GM21619 (cell line): Measurements from ENCODE around the gene IGFBP7.

Experiments used
- ATAC-seq: cut with Tn5 transposase; IDR thresholded peaks from one replicate; pipeline ENCODE4 v1.9.1; 2021; ENCODE audit not compliant: unreplicated experiment

IGFBP7 gene

DNA sequence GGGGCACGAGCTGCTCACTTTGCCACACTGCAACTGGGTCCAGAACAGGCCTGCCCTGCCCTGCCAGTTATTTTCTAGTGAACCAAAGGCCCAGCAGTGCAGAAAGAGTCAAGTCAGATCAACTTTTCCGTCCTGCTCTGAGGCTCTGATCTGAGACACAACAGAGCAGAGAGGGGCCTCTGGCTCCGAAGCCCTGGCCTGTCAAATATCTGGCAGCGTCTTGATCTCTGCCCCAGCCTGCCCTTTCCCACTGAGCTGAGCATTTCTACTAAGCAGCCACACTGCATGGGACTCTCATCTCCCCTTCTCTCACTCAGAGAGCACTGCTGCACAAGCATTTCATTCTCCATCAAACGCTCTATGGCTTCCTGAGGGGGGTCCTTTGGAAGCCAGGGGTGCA is 11.8 kb downstream of the IGFBP7 start:
- ATAC-seq: no peak

DNA sequence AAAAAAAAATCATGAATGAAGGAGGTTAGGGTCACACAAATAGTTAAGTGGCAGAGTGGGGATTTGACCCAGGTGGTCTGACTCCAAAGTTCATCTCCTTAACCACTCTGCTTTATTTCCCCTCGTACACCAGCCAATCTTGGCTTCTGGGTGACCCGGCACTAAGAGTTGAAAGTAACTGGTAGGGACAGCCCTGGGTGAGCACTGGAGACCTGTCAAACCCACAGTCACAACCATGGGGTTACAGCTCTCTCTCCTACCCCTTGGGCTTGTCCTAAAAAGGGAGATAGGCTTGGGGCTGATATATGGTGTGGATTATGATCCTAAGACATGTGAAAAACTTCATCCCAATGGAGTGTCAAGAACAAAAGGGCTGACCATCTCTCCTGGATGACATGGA is 12.5 kb downstream of the IGFBP7 start:
- no peak for ATAC-seq

GRCh38 chr4:57095956-57096355 is 14.2 kb downstream of the IGFBP7 start:
- no peak for ATAC-seq

GRCh38 chr4:57095245-57095644 is 14.9 kb downstream of the IGFBP7 start:
- ATAC-seq: no peak

DNA sequence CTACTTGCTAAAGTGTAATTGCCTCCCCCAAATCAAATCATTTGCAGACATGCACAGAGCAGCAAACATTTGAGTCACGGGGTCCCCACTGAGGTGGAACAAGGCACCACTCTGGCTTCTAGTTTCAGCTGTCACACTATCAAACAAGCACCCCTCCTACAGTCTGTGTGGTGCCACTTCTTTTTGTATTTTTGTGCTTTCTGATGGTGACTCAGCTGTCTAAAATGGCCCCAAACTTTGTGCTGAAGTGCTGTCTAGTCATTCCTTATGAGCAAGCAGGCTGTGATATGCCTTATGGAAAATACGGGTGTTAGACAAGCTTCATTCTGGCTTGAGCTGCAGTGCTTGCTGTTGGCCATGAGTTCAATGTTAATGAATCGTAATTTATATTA is 15.4 kb downstream of the IGFBP7 start:
- ATAC-seq: no peak

DNA sequence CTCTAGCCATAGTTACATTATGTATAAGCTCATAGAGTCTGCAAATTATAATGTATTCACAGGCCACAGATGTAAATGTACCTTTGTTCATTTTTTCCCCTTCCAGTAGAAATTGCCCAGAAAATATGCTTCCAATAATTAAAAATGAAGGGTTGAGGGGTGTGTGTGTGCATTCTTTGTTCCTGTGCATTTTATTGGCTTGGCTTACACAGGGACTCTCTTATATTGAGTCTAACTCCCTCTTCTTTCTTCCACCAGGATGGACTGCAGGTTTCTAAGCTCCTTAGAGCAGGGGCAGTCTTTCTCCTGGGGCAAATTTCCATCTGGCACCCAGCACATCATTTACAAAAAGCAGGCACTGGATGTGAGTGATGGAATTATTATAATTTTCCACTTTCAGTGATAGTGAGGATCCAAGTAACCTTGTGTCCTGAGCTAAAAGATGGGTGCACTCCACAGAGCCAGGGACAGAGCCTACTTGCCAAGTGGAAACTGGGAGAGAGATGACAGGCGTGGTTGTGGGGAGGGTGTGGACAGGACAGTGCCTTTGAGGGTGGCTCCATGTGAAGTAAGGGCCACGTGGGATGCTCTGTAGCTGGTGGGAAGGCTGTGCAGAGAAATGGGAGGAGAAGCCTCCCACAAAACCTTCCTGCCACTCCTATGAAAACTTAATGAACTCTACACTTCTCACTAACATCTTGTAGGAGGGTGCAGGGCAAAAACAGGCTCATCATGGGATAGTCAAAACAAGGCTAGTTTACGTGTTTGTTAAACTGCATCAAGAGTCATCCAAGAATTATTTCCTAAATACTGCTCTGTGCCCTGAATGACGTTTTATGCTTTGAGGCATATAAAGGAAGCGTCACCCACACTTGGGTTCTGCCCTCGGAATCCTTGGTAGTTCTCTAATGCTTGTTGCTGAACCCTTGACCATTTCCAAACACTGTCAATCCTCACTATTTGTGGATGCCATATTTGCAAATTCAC is 16.0 kb downstream of the IGFBP7 start:
- no peak for ATAC-seq

DNA sequence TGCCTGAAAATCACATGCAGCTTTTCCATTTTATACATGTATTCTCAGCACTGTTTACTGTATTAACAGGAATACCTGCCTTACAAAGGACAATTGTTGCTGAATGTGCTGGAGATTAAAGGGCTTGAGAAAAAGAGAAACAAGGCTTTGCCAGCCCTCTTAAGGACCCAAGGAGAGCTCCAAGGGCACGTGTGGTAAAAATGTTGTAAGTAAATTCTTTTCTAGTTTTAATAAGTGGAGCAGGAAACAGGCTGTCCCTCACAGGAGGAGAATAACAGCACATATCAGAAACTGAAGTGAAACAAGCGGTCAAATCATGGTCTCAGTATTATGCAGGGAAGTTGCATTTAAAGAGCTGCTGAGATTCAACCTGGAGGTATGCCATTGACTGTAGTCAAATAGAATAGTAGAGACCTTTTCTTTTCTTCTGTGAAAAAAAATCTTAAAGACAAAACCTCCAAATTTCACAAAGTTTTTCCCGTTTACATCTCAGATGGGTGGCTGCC is 18.5 kb downstream of the IGFBP7 start:
- ATAC-seq: no peak

GRCh38 chr4:57090079-57090478 is 20.1 kb downstream of the IGFBP7 start:
- no peak for ATAC-seq

DNA sequence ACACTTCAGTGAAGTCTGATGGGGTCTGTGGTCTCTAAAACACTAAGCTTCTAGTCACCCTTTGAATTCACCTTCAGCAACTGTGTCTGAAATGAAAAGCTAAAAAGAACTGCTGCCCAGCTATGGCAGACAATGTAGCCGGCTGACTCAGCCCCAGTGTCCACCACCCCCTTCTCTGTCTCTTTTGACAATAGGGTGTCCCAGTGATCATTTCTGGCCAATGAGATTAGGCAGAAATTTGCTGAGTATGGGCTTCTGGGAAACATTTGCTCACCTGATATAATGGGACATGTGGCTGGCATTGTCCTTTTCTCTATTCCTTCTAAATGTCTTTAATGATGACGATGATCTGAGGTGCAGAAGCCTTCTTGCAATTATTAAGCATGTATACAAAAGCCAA is 20.6 kb downstream of the IGFBP7 start:
- no peak for ATAC-seq

DNA sequence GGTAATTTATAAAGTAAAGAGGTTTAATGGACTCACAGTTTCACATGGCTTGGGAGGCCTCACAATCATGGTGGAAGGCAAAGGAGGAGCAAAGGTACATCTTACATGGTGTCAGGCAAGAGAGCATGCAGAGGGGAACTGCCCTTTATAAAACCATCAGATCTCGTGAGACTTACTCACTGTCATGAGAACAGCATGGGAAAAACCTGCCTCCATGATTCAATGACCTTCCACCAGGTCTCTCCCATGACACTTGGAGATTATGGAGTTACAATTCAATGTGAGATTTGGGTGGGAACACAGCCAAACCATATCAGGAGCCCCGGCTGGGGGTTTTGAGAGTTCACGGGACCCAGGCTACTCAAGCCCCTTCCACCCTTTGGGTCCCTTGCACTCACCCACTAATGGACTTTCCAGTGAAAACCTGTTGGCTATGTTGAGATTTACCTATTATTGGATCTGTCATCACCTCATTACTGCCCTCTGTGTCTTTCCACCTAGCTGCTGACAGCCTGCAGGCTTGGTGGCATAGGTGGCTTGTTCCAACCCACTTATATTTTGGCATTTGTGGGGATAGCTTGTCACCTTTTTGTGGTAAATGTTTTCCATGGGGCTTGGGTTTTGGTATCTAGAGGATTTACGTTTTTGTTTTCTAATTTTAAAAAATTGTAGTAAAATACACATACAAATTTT is 24.0 kb downstream of the IGFBP7 start:
- no peak for ATAC-seq

DNA sequence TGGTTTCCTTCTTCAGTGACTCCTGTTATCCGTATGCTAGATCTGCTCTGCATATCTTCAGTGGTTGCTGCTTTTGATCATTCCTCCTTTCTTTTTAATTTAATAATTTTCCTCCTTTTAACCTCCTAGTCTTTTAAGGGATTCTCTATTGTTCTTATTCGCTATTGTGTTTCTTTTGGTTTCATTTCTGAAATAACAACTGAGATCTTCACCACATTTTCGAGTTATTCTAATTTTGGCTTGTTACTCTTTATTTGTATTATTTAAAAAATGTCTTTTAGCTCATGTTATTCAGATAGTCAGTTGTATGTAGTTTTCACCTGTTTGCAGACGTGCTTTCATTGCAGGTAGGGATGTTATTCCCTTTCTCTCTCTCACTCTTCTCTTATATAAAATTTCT is 24.9 kb downstream of the IGFBP7 start:
- ATAC-seq: no peak

DNA sequence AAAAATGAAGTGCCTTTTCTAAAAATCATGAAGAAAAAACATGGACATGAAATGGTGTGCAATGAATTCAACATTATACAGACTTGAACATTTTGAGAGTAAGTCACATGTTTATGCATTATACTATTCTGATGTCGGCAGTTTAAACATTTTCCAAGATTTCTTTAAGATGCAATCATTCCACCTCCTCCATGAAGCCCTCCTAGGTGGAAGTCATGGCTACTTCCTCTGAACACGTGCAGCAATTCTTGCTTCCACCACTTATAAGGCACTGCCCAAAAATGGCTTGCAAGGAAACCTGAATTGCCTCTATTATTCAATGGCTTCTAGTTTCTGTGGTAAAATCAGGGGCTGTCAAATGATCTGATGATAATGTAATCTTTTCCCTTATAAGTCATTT is 25.8 kb downstream of the IGFBP7 start:
- no peak for ATAC-seq

GRCh38 chr4:57083090-57083489 is 27.1 kb downstream of the IGFBP7 start:
- ATAC-seq: no peak

DNA sequence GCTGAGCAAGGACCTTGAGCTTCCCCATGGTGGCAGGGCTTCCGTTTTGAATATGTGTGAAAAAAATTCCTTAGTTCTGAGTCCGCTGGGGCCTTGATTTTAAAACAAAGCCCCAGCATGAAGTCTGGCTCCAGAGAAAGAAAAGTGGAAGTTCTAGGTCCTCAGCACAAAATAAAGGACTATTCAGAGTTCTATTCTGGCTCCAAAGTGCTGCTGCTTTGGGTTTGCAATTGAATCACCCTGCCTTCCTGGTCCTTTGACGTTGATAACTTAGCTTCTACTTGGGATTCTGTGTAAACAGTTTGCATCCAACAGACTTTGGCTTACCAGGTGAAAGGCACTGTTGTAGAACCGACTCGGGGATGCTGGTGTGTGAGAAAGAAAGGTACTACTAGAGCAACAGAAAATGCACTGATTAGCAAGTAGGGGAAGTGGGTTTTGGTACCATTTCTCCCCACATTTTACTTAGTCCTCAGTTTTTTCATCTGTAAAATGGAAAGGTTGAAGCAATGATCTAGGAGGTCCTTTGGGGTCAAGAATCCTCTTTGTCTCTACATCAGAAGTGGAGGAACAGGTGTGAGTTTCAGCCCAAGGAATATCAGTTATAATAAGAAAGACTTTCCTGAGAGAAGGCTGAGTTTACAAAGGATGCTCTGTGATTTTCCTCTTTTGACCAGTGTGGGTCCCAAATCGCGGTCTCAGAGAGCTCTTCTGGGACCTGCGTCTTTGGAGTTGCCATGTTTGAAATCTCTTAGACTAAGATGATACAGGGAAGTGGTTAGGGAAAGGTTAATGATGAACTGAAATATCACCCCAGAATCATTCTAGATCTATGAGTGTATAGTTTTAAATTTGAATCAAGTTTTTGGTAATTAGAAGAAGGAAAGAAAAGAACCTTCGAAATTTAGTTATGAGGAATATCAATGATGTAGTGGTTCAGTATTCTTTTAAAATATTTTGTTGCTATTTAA is 28.2 kb downstream of the IGFBP7 start:
- no peak for ATAC-seq

GRCh38 chr4:57080781-57081650 is 29.2 kb downstream of the IGFBP7 start:
- ATAC-seq: no peak

DNA sequence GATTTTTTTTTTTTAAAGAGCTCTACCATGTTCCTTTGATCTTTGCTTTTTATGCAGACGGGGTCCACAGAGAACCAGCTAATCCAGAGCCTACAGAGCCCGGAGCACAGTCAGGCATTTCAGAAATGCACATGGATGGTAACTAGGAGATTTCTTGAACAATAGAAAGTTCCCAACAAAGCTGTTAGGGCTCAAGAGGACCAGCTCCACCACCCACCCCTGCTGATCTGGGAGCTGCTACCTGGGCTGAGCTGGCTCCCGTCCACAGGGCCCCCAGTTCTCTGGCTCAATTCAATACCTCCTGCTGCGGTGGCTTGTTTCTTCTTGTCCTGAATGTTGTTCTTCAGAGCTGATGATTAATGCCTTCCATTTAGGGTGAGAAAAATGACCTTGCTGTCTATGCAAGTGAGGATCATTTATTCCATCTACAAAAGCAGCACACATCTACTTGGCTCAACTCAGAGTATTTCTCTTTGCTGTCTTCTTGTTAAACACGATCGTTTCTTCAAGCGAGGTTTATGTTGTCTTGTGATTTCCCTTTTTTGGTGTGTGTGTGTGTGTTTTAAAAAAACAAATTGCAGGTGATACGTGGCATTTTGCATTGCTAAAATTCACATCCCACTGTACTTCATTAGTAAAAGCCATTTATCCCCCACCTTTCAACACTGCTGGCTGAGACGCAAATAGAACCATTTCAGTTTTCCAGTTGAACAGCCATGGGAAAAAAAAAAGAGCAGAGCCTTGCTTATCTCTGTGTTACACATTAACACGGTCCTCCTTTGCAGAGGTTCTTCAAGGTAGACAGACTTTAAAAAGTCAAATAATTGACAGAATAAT is 31.3 kb downstream of the IGFBP7 start:
- ATAC-seq: no peak

- ATAC-seq: no peak
Observed at GRCh38 chr4:57077550-57078343, 32.4 kb downstream of the IGFBP7 start.

- ATAC-seq: no peak
Observed at GRCh38 chr4:57076646-57077045, 33.5 kb downstream of the IGFBP7 start.
